ENCODE results near the gene PDXP.
"Not testable (repeated sequence)": the region's sequence is repeated elsewhere in the genome, so short reads cannot be mapped to it uniquely, and the experiment has no call there.

The PDXP gene

DNA sequence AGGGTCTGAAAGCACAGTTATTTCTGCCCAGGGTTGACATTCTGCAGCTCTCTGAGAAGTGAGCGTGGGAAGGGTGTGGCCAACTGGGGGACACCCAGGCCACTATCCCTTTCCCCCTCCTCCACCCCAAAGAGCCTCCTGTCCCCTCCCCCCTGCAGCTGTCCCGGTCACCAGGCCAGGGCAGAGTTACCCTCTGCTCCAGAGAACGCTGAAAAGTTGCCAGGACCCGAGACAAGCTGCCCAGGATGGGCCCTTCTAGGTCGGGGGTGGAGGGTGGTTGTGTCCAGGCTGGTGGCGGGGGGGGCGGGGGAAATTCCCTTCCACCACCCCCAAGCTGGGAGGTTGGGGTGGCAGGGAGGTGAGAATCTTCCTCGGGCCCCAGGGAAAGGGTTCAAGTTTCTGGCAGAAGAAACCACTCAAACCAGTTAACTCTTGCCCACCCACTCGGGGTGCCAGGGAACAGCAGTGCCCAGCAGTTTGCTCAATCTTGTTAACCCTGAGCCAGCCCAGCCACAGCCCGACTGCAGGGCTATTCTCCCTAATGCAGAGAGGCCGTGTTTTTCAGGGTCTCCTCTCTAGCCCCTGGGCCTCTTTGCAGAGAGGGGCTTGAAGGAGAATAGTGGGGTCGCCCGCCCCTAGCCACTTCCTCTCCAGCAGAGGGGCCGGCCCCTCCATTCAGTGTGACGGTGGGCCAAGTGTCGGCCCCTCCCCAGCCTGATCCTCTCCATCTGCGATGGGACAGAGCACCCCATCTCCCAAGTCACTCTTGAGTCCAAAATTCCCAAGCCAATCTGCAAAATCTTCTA, 17.6 kb downstream of the PDXP start:
- peak; percentile 12 for DNase-seq

DNA sequence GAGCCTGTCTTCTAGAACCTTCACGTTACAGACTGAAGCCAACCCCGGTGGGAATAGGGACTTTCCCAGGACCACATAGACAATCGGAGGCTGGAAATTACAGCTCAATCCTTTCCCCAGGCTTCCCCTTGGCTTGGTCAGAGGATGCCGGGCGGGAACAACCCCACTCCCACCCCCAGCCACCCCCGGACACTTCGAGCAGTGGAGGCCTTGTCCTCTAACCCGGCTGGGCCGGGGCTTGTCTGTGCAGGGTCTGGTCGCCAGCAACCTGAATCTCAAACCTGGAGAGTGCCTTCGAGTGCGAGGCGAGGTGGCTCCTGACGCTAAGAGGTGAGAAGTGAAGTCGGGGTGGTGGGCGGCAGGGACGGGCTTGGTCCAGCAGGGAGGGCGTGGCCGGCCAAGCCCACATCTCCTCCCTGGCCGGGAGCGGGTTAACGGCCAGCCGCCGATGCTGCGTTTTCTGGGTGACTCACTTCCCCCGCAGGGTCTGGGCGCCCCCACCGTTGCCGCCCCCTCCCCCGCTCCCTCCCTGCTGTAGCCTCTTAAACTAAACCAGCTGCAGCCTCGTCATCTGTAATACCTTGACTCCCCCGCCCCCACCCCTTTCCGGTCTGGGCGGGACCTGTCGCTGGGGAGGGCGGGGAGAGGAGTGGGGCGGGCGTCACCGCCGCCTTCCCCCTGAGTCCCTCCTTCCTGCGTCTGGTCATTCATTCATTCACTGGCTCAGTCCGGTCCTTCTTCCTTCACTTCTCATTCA, 18.4 kb downstream of the PDXP start:
- peak; percentile 88 for DNase-seq

DNA sequence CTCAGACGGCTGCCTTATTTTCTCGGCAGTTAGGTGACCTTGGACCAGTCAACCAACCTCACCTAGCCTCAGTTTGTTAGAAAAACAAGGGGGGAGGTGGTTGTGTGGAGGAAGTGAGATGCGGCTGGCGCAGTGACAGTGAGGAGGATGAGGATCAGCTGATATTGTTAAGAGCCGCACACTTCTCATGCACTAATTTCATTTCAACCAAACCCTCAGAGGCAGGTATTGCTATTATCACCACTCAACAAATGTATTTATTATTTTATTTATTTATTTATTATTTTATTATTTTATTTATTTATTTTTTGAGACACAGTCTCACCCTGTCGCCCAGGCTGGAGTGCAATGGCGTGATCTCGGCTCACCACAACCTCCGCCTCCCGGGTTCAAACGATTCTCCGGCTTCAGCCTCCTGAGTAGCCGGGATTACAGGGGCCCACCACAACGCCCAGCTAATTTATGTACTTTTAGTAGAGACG, 19.0 kb downstream of the PDXP start:
- DNase-seq: no peak

DNA sequence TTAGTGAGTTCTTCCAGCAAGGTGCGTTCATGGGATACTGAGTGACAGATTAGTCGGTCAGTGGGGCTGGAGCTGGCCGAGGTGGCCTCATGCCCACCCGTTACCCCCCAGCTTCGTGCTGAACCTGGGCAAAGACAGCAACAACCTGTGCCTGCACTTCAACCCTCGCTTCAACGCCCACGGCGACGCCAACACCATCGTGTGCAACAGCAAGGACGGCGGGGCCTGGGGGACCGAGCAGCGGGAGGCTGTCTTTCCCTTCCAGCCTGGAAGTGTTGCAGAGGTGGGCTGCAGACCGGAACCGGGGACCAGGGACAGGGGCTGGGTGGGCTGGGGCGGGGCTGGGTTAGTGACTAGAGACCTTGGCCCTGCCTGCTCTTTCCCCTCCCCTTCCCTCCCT, 19.8 kb downstream of the PDXP start:
- DNase-seq: no peak

DNA sequence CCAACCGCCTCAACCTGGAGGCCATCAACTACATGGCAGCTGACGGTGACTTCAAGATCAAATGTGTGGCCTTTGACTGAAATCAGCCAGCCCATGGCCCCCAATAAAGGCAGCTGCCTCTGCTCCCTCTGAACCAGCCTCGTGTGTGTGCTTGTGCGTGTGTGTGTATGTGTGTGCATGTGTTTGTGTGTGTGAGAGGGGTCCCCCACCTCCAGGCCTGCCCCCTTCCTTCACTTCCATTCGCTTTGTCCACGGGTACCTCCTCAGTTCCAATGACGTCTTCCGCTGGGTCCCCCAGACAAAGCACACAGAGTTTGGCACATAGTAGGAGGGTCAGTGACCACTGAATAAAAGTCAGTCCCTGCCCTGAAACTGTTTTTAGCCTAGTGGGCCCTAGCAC, 21.1 kb downstream of the PDXP start:
- DNase-seq: no peak

DNA sequence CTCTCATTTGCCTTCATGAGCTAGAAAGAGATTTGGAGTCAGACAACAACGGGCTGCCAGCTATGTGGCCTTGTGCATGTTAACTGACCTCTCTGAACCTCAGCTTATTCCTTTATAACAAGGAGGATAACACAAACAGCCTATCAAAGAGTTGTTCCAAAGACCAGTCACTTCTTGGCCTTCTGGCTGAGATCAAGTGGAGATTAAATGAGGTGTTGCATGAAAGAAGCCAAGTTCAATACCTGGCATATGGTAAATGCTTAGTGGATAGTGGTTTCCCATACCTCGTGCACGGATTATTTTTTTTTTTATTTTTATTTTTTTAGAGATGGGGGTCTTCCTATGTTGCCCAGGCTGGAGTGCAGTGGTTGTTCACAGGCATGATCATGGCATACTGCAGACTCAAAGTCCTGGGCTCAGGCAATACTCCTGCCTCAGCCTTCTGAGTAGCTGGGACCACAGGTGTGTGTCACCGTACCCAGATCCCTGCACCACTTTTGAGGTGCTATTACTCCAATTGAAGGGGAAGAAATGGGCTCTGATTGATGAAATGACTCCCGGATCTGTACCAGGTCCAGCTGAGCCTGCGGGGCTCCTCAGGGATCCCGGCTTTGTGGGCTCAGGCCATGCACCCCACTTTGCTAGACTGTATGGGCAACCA, 21.8 kb downstream of the PDXP start:
- no peak for DNase-seq

DNA sequence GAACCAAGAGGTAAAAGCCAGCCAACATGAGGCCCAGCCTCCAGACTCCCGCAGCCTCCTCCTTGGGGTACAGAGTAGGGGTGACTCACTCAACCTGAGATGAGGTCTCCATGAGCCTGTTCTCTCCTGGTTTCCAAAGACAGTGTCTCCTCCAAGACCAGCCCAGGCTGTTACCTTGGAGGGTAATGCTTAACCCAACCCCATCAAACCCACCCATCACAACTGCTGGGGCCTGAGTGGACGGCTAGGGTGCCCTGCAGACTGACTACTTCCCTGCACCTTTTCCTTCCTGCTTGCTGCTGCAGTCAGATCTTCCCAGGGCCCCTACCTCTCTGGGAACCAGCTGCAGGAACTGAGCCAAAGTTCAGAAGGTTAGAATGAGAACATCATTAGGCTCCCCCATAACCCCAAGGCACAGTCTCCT, 22.5 kb downstream of the PDXP start:
- no peak for DNase-seq

DNA sequence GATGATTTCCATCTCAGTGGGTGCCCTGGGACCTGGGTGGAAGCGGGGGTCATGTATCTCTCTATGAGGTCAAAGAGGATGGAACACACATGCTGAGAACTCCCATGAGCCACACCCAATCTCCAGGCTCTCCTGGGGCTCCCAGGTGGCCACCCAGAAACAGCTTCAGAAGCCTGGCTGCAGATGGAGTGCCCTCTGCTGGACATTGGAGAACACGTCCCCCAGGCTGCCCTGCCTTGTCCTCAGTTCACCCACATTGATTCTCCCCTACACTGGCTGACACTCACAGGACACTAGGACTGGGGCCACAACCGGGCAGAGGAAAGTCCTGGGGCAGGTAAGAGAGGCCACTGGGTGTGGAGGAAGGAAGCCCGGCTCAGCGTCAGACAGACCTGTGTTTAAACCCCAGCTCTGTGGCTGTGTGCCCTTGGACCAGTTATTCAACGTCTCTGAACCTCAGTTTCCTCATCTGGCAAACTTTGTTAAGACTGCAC, 23.1 kb downstream of the PDXP start:
- peak; percentile 44 for DNase-seq

DNA sequence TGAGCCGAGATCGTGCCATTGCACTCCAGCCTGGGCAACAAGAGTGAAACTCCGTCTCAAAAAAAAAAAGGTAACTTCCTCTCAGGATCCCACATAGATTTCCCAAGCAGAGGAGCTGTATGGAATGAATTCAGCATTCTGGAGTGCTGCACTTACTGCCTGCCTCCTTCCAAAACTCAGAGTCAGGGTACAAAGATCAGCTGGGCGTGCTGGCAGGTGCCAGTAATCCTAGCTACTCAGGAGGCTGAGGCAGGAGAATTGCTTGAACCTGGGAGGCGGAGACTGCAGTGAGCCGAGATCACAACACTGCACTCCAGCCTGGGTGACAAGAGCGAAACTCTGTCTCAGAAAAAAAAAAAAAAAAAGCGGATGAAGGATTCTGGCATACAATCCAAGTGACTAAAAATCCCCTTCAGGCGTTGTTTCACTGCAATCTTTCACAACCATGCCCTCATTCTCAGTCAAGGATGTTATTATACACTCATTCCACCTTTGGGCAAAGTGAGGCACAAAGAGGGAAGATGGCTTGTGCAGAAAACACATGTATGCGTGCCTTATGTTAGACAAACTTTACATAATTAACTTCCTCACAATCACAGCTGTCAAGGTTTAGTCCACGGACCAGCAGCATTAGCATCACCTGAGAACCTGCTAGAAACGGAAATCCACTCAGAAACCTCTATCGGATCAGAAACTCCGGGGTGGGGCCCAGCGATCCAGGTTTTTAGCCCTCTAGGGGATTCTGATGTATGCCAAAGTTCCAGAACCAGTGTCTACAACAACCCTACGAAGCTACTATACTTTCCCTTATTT, 26.5 kb downstream of the PDXP start:
- no peak for DNase-seq

DNA sequence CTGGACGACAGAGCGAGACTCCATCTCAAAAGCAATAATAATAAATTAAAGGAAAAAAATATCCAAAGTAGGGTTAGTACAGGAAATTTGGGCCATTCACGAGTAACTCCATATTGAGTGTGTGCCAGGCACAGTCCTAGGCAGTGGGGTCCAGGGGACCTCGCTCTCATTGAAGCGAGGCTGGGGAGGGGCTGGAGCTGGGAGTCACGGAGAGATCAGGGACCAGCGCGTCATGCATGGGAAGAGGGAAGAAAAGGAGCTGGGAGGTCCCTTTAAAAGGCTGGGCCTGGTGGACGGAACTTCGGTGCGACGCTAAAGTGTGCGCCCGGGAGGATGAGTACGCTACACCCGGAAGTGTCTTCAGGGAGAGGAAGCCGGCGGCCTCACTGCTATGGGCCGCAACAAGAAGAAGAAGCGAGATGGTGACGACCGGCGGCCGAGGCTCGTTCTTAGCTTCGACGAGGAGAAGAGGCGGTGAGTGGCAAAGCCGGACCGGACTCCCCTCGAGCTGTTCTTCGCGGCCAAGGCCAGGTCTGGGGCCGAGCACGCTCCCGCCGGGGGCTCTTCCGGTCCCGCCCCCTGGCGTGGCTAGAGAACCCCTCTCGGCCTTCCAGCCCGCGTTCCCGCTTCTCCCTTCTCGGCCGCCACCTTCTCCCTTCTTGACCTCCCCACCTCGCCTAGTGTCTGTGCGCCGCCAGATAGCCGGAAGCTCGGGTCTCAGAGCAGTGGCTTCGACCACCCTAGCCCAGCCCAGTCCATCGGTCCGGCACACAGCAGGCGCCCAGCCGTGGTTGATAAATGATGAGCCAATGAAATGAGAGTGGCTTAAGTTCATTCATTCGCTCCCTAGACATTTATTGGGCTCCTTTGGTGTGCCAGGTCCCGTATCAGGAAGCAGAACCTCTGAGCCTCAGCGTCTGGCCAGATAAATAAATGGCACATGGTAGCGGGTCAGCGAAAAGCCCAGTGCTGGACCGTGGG, 27.8 kb downstream of the PDXP start, which contains the start of gene NOL12:
TSS of gene NOL12 (plus strand) at position 342 of the 981 bp plus-strand sequence. CDS start at position 392, 50 bp downstream.
- peak; percentile 49 for DNase-seq

DNA sequence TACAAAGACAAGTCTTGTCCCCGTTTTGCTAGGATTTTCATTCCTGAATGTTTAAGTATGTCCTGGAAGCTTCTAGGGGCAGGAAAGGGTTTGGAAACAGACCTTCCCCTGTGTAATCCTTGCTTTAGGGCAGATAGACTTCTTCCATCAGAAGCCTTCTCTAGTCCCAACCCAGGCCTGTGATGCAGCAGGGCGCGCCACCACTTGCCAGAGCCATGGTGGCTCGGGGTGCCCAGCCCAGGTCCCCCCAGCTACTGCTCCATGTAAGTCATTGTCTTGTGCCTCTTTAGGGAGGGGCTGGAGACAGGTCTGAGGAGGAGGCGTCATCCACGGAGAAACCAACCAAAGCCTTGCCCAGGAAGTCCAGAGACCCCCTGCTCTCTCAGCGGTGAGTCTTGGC, 31.9 kb downstream of the PDXP start:
- no peak for DNase-seq

DNA sequence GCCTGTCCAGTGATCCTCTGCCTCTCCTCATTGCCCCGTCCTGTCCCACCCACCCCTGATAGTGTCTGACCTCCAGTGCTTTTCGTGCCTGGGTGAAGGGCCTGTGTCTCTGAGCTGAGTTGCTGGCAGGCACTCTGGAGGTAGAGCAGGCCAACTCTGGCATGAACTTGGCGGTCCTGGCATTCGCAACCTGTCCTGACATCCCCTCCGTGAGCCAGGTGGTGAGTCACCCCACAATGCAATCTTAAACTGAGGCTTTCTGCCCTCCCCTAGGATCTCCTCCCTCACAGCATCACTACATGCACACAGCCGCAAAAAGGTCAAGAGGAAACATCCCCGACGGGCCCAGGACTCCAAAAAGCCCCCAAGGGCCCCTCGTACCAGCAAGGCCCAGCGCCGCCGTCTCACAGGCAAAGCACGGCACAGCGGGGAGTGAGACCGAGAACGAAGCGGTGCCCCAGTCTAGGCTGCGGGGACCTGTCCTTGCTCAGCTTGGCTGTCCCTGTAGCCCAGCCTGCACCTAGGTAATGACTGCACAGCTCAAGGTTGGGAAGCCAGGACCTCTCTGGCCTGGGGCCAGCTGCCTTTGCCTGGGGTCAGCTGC, 32.5 kb downstream of the PDXP start:
- no peak for DNase-seq

DNA sequence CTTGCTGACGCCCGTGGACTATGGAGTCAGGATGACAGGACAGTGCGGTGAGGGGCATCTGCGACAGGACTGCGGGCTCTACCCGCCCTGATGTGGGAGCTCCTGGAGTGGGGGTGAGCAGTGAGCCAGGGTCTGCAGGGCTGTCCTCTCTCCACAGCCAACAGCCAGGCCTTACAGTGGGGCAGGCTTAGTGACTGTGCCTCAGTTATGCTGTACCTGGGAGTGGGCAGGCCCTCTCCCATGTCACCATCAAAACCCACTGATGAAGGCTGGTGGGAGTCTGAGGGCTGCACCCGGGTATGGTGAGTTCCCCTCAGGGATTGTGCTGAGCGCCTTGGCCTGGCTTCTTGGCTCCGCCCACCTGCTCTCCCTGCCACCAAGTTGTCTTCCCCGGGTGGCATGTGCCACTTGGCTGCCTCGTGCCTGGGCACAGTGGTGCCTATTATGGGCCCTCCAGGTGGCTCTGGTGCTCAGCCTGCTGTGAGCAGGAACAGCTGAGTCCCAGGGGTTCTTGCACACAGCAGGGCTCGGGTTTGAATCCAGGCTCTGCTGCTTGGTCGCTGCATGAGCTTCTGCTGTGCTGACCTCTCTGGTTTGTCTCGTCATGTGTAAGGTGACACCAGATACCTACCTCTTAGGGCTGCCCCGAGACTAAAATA, 34.2 kb downstream of the PDXP start:
- no peak for DNase-seq

DNA sequence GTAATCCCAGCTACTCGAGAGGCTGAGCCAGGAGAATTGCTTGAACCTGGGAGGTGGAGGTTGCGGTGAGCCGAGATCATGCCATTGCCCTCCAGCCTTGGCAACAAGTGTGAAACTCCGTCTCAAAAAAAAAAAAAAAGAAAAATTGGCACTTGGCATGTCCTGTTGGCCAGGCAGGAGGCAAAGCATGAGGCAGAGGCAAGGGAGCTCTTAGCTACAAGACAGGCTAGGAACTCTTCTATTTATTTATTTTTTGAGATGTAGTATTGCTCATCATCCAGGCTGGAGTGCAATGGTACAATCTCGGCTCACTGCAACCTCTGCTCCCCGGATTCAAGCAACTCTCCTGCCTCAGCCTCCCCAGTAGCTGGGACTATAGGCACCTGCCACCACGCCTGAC, 35.6 kb downstream of the PDXP start:
- DNase-seq: not testable (repeated sequence)

DNA sequence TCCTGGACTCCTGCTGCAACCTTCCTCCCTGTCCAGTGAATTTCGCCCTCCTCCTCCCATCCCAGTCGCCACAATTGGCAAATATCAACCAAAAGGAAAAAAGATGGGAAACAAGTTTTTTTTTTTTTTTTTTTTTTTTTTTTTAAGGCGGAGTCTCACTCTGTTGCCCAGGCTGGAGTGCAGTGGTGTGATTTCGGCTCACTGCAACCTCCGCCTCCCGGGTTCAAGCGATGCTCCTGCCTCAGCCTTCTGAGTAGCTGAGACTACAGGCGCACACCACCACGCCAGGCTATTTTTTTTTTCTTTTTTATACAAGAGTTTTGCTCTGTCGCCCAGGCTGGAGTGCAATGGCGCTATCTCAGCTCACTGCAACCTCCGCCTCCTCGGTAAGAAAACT, 37.7 kb downstream of the PDXP start:
- DNase-seq: not testable (repeated sequence)

DNA sequence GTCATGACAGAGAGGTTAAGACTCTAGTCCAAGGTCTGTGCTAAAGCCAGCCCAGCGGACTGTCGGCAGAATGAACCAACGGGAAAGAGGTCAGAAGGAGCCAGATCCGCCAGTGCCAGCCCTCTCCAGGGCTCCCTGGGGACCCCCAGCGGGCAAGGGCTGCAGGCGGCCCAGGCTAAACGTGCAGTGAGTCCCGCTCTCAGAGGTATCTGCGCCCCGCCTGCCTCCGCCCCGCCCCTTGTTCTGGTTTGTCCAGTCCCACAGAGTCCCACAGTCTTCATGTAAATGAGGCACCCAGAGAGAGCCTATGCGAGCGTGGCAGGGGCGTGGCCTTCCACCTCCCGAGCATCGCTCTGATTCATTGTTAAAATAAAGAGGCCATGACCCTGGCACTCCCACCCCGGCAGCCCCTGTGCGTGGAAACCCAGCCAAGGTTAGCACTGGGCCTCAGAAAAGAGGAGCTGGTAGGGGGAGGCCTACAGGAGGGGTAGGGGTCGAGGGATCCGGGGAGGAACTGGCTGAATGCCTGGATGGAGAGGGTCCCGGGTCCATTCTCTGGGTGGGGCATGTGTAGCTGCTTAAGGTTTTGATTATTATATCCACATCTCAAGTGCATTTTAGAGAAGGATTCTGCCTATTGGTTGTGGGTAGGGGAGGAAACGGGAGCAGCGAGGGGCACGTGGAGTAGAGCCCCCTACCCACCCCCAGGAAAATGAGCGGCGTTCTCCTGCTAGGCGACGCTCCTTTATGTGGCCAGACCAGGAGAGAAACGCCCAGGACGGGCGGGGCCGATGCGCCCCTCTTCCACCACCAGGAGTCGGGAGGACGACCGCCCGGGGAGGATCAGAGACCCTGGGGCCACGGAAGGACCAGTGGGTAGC, 38.4 kb downstream of the PDXP start, which contains the start of gene TRIOBP:
TSS of gene TRIOBP (plus strand) at position 392 of the 881 bp plus-strand sequence. CDS start 4,318 bp downstream, outside the sequence.
- peak; percentile 72 for DNase-seq

DNA sequence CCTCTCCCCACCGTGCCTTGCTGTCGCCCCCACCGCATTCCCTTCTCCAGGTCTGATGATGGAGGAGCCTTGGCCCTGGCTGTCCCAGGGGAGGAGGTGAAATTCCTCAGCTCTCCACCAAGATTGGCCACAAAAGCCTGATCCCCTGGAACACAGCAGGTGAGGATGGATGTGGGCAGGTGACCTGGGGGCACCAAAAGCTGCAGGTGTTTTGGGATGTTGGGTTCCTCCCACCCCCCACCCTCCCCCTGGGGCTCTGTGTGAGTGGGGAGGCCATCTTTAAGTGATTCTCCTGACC, 39.0 kb downstream of the PDXP start:
- no peak for DNase-seq

DNA sequence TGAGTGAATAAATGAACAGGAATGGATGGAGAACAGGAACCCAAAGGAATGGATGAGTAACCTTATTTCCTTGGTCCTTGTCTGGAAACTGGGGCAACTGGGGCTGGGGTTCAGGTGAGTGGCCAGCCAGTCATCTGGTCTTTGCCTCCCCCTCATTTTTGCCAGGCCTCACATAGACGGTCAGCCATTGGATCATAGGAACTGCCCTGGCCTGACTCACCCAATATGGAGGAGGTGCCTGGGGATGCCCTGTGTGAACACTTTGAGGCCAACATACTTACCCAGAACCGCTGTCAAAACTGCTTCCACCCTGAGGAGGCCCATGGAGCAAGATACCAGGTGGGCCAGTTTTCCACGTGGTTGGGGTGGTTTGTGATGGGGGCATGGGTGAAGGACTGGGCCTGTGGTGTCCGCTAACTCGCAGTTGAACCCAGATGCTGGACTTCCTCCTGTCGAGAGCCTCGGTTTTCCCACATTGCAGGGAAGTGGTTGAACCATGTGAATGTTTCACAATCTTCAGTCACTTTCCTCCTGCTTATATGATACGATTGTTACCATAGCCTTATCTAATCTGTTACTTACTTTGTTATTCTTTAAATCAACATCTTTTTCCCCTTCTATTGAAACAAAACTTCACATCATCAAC, 42.7 kb downstream of the PDXP start:
- no peak for DNase-seq

Measured in effector CD8-positive, alpha-beta T cell (primary cell).